Coronary artery (tissue), 2 donors: Measurements from ENCODE around the gene TBXA2R.
"Not testable (repeated sequence)": the region's sequence is repeated elsewhere in the genome, so short reads cannot be mapped to it uniquely, and the experiment has no call there.

Source experiments
- DNase-seq: peaks from one replicate; pipeline ENCODE4 v3.0.0-alpha.2; 2017; ENCODE audit warnings: low spot score
- H3K27ac ChIP-seq, 2 donors: fragments of 200-600 bp; sonication (generic); one replicate each; pipeline ENCODE4 v1.5.1; 2016 to 2019
- H3K4me3 ChIP-seq: fragments of 200-600 bp; sonication (generic); 2 replicates; pipeline ENCODE4 v1.5.1; 2016; ENCODE audit warnings: mild to moderate bottlenecking, moderate library complexity
- TF ChIP-seq, protein P1 (sequence below): fragments of 200-600 bp; sonication (generic); IDR thresholded peaks from one replicate; pipeline ENCODE4 v1.5.1; 2019; ENCODE audit warnings: antibody characterized with exemption

Gene TBXA2R

GRCh38 chr19:3632739-3633558, 26.3 kb upstream of the TBXA2R start:
- Histone ChIP-seq H3K4me3 (no peak overlapping the region), H3K27ac (no peak overlapping the region)
- TF ChIP-seq, protein P1, sequence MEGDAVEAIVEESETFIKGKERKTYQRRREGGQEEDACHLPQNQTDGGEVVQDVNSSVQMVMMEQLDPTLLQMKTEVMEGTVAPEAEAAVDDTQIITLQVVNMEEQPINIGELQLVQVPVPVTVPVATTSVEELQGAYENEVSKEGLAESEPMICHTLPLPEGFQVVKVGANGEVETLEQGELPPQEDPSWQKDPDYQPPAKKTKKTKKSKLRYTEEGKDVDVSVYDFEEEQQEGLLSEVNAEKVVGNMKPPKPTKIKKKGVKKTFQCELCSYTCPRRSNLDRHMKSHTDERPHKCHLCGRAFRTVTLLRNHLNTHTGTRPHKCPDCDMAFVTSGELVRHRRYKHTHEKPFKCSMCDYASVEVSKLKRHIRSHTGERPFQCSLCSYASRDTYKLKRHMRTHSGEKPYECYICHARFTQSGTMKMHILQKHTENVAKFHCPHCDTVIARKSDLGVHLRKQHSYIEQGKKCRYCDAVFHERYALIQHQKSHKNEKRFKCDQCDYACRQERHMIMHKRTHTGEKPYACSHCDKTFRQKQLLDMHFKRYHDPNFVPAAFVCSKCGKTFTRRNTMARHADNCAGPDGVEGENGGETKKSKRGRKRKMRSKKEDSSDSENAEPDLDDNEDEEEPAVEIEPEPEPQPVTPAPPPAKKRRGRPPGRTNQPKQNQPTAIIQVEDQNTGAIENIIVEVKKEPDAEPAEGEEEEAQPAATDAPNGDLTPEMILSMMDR = no peak
- no peak for DNase-seq

DNA sequence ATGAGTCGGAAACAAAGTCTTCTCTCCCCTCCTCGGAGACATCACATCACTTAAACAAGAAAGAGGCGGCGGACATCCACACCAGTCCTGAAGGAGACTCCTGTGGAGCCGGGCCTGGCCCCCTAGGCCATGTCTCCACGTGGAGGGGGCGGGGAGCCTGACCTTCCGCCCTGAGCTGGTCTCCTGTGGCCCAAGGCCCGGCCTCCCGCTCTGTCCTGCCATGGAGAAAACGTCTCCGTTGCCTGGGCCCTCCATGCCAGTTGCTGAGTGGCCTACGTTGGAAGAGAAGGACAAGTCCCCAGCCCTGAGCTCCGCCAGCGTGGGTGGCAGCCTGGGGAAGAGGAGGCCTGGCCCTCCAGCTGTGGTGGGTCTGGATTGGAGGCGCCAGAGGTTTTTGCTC, 25.4 kb upstream of the TBXA2R start:
- DNase-seq = no peak
- TF ChIP-seq, protein P1 = no peak
- H3K27ac ChIP-seq = no peak overlapping the region
- H3K4me3 ChIP-seq = no peak overlapping the region

DNA sequence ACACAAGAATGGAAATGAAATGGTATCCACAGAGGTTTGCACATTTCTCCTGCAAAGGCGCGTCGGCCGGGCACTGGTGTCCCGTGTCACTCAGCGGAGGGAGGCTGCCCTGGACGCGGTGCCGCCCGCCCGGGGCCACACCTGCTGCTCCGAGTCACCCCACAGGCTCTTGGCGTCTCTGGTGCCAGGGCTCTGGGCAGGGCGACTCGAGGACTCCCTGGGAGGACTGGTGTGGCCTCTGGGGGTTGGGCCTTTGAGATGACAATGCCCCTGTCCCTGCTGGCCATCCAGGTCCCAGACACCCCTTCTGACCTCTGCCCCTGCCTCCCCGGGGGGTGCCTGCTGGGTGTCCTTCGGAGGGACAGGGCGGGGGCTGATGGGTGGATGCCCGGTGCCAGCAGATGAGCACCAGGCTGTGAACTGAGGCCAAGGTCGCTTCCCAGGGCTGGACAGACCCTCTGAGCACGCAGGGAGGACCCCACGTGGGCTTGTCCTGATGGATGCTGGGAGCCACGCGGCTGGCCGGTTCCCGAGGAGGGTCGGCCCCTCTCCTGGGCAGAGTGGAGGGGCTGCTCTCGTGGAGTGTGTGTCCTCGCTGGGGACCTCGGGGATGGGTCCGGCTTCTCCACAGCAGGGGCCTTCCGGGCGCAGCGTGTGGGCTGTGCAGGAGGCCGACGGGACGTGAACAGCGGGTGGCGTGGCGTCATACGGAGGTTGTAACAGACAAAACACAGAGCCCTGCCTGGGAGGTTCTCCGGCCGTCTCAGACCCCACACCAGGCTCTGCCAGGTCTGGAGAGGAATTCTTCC, 24.6 kb upstream of the TBXA2R start:
- DNase-seq = no peak
- Histone ChIP-seq H3K4me3 (no peak overlapping the region), H3K27ac (no peak overlapping the region)
- TF ChIP-seq, protein P1 = no peak

DNA sequence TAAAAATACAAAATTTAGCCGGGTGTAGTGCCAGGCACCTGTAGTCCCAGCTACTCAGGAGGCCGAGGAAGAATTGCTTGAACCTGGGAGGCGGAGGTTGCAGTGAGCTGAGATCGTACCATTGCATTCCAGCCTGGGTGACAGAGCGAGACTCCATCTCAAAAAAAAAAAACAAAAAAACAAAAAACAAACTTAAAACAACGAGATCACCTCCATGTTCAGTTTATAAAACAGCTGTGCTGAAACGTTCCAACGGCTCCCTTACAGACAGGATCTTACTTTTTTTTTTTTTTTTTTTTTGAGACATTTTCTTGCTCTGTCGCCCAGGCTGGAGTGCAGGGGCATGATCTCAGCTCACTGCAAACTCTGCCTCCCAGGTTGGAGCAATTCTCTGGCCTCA, 22.1 kb upstream of the TBXA2R start:
- not testable (repeated sequence) for H3K4me3 ChIP-seq, DNase-seq, H3K27ac ChIP-seq

GRCh38 chr19:3627351-3627723, 20.7 kb upstream of the TBXA2R start:
- TF ChIP-seq, protein P1 = no peak
- peak overlapping the region; percentile 82 for H3K4me3 ChIP-seq
- no peak for DNase-seq
- H3K27ac ChIP-seq = peak overlapping the region; percentile 89 to 96

DNA sequence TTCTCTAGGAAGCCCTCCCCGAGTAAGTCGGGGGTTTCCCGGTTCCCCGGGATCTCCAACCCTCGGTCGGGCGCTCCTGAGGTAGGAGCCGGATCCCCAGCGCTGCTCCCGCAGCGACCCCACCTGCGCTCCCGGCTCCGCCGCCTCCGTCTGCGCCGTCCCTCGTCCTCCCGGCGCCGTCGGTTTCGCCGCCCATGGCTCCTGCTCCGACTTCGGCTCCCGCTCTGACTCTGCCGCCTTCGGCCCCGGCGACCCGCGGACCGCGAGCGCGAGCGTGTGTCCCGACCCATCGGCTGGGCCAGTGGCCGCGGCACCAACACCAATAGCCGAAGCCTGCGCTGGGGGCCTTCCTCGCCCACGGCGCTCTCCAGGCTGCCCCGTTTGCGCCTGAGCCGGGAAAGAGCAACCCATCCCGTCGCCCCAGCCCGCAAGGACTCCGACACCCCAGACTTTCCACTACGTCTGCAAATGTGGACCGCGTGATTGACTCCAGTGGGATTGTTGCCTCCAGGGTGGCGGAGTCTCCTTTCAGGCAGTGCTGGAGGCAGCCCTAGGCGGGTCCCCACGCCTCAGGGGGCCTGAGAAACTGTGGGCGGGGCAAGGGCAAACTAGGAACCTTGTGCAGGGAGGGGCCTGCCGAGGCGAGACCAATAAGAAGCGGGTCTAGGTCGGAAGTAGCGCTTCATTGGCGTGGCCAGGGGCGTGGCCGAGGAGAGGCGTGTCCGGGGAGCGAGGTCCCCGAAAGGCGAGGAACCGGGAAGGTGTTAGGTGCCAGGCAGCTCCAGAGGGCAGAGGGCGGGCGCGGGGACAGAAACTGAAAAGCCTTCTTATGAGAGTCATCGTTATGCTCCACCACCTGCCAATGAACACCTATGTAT, 20.0 kb upstream of the TBXA2R start, which contains the start of gene CACTIN:
TSS of gene CACTIN (minus strand) at position 318 of the 878 bp plus-strand sequence. CDS start at position 290, 28 bp downstream.
- Histone ChIP-seq H3K4me3 (peak within 1 kb of the TSS; percentile 82), H3K27ac (peak within 1 kb of the TSS; percentile 89 to 96)
- TF ChIP-seq, protein P1 = no peak
- DNase-seq = peak; percentile 98
